DMS 273 (cell line): ENCODE results near the gene LY6G5B.

Source experiments
- DNase-seq: peaks from one replicate; lab custom pipeline; 2025; ENCODE audit not compliant: unreplicated experiment; lab: John Stamatoyannopoulos, UW

The LY6G5B gene

GRCh38 chr6:31669676-31670075 lies at the start of gene LY6G5B:
LY6G5B (plus strand) TSS chr6:31669976; CDS start chr6:31670951, 975 bp downstream.
- DNase-seq = no peak

- peak; percentile 100 for DNase-seq
These were observed 49.0 kb upstream of the LY6G5B start, which contains the start of gene PRRC2A for GRCh38 chr6:31620586-31621319. PRRC2A (plus strand) TSS chr6:31620715; CDS start chr6:31622790, 2,075 bp downstream.

- no peak for DNase-seq
These were observed 48.3 kb upstream of the LY6G5B start for GRCh38 chr6:31621320-31621939.

GRCh38 chr6:31621991-31622390 lies 47.8 kb upstream of the LY6G5B start:
- DNase-seq = peak; percentile 34

GRCh38 chr6:31622684-31623091 lies 47.1 kb upstream of the LY6G5B start:
- DNase-seq = no peak

GRCh38 chr6:31624070-31624469 lies 45.7 kb upstream of the LY6G5B start:
- no peak for DNase-seq

GRCh38 chr6:31626952-31627351 lies 42.8 kb upstream of the LY6G5B start:
- no peak for DNase-seq

- DNase-seq = no peak
These were observed 42.0 kb upstream of the LY6G5B start for GRCh38 chr6:31627690-31628287.

GRCh38 chr6:31629014-31629413 lies 40.8 kb upstream of the LY6G5B start:
- DNase-seq = no peak

- DNase-seq = no peak
These were observed 39.4 kb upstream of the LY6G5B start for GRCh38 chr6:31630177-31630934.

GRCh38 chr6:31631209-31631608 lies 38.6 kb upstream of the LY6G5B start:
- no peak for DNase-seq

GRCh38 chr6:31631681-31632278 lies 38.0 kb upstream of the LY6G5B start:
- no peak for DNase-seq

- no peak for DNase-seq
These were observed 37.4 kb upstream of the LY6G5B start for GRCh38 chr6:31632279-31632946.

GRCh38 chr6:31633447-31633846 lies 36.3 kb upstream of the LY6G5B start:
- DNase-seq = no peak

GRCh38 chr6:31634131-31634530 lies 35.6 kb upstream of the LY6G5B start:
- DNase-seq = no peak

- DNase-seq = no peak
These were observed 34.7 kb upstream of the LY6G5B start for GRCh38 chr6:31634969-31635575.

GRCh38 chr6:31636698-31637596 lies 32.8 kb upstream of the LY6G5B start:
- DNase-seq = no peak

GRCh38 chr6:31639043-31639442 lies 30.7 kb upstream of the LY6G5B start:
- no peak for DNase-seq

GRCh38 chr6:31639449-31639861 lies 30.3 kb upstream of the LY6G5B start:
- no peak for DNase-seq
